GM21786 (cell line): ENCODE results near the gene AFAP1L2.

Source experiments
- ATAC-seq: cut with Tn5 transposase; IDR thresholded peaks from one replicate; pipeline ENCODE4 v1.9.1; 2021; ENCODE audit not compliant: unreplicated experiment

AFAP1L2 gene

GRCh38 chr10:114246679-114247305 lies 157.5 kb downstream of the AFAP1L2 start:
- no peak for ATAC-seq

- no peak for ATAC-seq
Observed at GRCh38 chr10:114245121-114245791, 159.0 kb downstream of the AFAP1L2 start.
